ENCODE results near the gene TMEM225B. TPM values are rescaled to one million over a fixed set of nuclear protein-coding genes. Genes with fewer than 3 reads are reported as not detected.

The TMEM225B gene
- total RNA-seq, 2 donors from 2014 or later, result 2.2 TPM; not detected in 1

DNA sequence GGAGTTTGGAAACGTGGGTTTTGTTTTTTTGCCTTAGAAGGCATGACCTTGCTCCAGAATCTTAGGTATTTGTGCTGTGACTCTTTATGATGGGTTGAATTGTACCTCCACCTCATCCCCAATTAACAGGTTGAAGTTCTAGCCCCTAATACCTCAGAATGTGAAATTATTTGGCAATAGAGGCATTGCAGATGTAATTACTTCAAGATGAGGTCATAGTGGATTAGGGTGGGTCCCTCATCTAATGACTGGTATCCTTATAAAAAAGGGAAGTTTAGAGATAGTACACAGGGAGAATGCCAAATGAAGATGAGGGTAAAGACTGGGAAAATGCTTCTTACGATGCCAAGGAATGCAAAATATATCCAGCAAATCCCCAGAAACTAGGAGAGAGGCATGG lies 43.1 kb upstream of the TMEM225B start:
- Histone ChIP-seq H3K27ac (no peak overlapping the region), H3K27me3 (replicated peaks; ENCODE audit: insufficient read depth) (no peaks in the 10 kb centered on the region), H3K9me3 (no peaks in the 10 kb centered on the region), H3K36me3 (no peaks in the 10 kb centered on the region), H3K4me1 (ENCODE audit: control insufficient read depth in 1 of 2, low read depth in 2 of 2) (peaks cover 11 to 29% of the 10 kb centered on the region in 2 donors), H3K4me3 (no peak overlapping the region)
- DNase-seq (ENCODE audit: low spot score) (no peak), ATAC-seq (ENCODE audit: insufficient number of reproducible peaks, low FRiP score, low read depth) (no peak)
- TF ChIP-seq, protein P1, sequence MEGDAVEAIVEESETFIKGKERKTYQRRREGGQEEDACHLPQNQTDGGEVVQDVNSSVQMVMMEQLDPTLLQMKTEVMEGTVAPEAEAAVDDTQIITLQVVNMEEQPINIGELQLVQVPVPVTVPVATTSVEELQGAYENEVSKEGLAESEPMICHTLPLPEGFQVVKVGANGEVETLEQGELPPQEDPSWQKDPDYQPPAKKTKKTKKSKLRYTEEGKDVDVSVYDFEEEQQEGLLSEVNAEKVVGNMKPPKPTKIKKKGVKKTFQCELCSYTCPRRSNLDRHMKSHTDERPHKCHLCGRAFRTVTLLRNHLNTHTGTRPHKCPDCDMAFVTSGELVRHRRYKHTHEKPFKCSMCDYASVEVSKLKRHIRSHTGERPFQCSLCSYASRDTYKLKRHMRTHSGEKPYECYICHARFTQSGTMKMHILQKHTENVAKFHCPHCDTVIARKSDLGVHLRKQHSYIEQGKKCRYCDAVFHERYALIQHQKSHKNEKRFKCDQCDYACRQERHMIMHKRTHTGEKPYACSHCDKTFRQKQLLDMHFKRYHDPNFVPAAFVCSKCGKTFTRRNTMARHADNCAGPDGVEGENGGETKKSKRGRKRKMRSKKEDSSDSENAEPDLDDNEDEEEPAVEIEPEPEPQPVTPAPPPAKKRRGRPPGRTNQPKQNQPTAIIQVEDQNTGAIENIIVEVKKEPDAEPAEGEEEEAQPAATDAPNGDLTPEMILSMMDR (IDR thresholded peaks at IDR 0.05), result no peak

DNA sequence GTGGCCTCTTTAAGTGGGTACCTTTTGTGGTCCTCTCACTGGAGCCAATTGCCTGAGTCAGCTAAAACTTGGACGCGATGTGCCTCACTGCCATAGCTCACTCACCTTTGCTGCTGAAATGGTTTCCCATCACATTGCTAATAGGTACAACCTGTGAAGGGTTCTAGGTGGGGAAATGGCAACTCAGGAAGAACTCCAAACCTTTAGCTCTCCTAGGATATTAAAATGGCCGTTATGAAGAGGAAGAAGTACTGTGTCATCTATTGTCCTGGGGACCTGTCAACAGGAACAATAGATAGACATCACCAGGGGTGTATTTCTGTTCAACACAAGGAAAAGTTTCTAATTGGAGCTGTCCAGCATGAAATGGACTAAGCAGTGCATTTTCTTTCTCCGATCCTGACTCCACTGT lies 40.9 kb upstream of the TMEM225B start:
- no peak for DNase-seq (ENCODE audit: low spot score)
- Histone ChIP-seq H3K4me1 (ENCODE audit: control insufficient read depth in 1 of 2, low read depth in 2 of 2) (peaks cover 11 to 34% of the 10 kb centered on the region in 2 donors), H3K4me3 (peak overlapping the region; percentile 87), H3K27ac (peak overlapping the region; percentile 95 to 99), H3K27me3 (replicated peaks; ENCODE audit: insufficient read depth) (no peaks in the 10 kb centered on the region), H3K9me3 (no peaks in the 10 kb centered on the region), H3K36me3 (peaks cover 18% of the 10 kb centered on the region)
- ATAC-seq (ENCODE audit: insufficient number of reproducible peaks, low FRiP score, low read depth), result no peak
- TF ChIP-seq, protein P1 (IDR thresholded peaks at IDR 0.05), result no peak

DNA sequence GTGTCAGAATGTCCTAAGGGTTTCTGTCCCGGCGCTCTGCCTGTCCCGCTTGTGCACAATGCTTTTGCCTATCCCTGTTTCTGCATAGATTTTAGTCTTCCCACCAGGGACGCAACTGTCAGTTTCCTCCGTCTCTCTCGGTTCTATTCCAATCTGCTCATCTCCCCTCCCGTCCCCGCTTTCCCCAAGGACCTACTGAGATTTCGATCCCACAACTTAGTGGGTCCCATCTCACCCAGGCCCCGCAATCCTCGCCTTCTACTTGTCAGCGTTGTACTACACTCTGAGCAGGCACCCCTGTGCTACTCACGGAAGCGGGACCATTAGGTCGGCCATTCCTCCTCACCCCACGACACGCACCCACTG lies 40.1 kb upstream of the TMEM225B start:
- Histone ChIP-seq H3K4me3 (peak overlapping the region; percentile 87), H3K4me1 (ENCODE audit: control insufficient read depth in 1 of 2, low read depth in 2 of 2) (peaks cover 11 to 34% of the 10 kb centered on the region in 2 donors), H3K27me3 (replicated peaks; ENCODE audit: insufficient read depth) (no peaks in the 10 kb centered on the region), H3K9me3 (no peaks in the 10 kb centered on the region), H3K36me3 (peaks cover 26% of the 10 kb centered on the region), H3K27ac (peak overlapping the region; percentile 95 to 99)
- TF ChIP-seq, protein P1 (IDR thresholded peaks at IDR 0.05), result no peak
- no peak for ATAC-seq (ENCODE audit: insufficient number of reproducible peaks, low FRiP score, low read depth)
- no peak for DNase-seq (ENCODE audit: low spot score)

DNA sequence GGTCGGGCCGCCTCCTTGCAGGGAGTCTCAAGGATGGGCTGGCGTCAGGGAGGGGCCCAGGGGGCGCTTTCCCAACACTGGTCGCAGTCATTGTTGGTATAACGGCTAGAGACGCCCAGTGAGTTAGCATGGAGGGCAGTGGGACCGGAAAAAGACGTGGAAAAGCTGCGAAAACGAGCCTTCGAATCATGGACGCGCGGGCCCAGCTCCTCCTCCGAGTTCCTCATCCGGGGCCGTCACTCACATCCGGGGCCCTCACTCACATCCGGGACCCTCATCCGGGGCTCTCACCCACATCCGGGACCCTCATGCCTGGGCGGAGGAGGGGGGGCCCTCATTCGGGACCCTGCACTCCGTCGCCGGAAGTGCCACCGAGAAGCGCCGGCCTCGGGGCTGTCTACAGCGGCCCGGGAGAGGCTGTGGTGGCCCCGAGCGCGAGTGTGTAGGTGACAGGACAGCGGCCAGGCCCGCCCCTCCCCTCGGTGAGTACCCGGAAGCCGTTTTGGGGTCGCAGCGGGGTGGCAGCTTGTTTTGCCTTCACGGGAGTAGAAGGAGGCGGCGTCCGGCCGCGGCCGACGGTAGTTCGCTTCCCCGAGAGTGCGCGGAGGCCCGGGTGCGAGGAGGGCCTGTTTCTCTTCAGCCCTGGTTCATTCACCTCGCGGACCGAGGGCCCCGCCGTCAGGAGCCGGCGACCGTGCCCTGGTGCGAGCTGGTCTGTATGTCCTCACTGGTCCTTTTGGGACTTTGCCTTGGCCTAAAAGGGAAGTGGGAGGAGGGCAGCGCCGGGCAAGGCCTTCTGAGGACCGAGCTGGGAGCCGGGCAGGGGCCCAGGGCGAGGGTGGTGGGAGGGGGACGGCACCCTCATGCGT lies 39.5 kb upstream of the TMEM225B start, which contains the start of gene ZNF655:
Gene ZNF655, plus strand, starts transcription at position 337 of the 869 bp plus-strand sequence. CDS start 1,918 bp downstream, outside the sequence.
- Histone ChIP-seq H3K9me3 (no peaks in the 10 kb centered on the region), H3K27ac (peak within 1 kb of the TSS; percentile 95 to 99), H3K4me1 (ENCODE audit: control insufficient read depth in 1 of 2, low read depth in 2 of 2) (peaks cover 11 to 34% of the 10 kb centered on the region in 2 donors), H3K4me3 (peak within 1 kb of the TSS; percentile 87), H3K27me3 (replicated peaks; ENCODE audit: insufficient read depth) (no peaks in the 10 kb centered on the region), H3K36me3 (peaks cover 29% of the 10 kb centered on the region)
- ATAC-seq (ENCODE audit: insufficient number of reproducible peaks, low FRiP score, low read depth) (peak; percentile 91), DNase-seq (ENCODE audit: low spot score) (peak; percentile 80)
- TF ChIP-seq, protein P1 (IDR thresholded peaks at IDR 0.05), result no peak

DNA sequence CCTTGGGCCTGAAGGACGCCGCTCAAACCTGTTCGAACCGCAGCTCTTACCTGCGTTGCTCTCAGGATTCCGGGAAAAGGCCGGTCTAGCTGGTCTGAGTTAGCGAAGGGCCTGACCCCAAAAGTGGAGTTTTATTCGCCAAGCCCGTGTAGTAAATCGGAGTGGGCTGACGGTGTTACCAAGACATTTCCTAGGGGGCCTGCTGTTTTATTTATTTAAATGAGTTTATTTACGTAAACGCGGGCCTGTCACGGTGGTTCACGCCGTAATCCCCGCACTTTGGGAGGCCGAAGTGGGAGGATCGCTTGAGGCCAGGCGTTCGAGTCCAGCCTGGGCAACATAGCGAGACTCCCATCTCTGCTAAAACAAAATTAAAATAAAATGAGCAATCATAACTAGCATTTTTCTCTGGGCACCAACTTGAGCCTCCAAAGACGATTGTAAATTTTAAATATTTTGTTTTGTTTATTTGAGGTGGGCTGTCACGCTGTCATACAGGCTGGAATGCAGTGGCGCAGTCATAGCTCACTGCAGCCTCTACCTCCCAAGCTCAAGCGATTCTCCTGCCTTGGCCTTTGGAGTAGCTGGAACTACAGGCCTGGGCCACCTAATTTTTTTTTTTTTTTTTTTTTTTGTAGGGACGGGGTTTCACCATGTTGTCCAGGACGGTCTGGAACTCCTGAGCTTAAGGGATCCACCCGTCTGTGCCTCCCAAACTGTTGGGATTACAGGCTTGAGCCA lies 38.7 kb upstream of the TMEM225B start:
- TF ChIP-seq, protein P1 (IDR thresholded peaks at IDR 0.05), result no peak
- ATAC-seq (ENCODE audit: insufficient number of reproducible peaks, low FRiP score, low read depth) (no peak), DNase-seq (ENCODE audit: low spot score) (no peak)
- H3K27ac ChIP-seq, result peak overlapping the region; percentile 95 to 99
- peaks cover 37% of the 10 kb centered on the region for H3K36me3 ChIP-seq
- peaks cover 11 to 34% of the 10 kb centered on the region in 2 donors for H3K4me1 ChIP-seq (ENCODE audit: control insufficient read depth in 1 of 2, low read depth in 2 of 2)
- peak overlapping the region; percentile 87 for H3K4me3 ChIP-seq
- H3K9me3 ChIP-seq, result no peaks in the 10 kb centered on the region
- H3K27me3 ChIP-seq (replicated peaks; ENCODE audit: insufficient read depth), result no peaks in the 10 kb centered on the region
